ENCODE data around the gene REXO4. TPM values are rescaled to one million over a fixed set of nuclear protein-coding genes. Genes with fewer than 3 reads are reported as not detected.
"Not testable (repeated sequence)": the region's sequence is repeated elsewhere in the genome, so short reads cannot be mapped to it uniquely, and the experiment has no call there.

REXO4 gene
- polyA plus RNA-seq, 1 donor (not counting 4 experiments of a cell fraction or from before 2014, with no cell fraction given), result 21.5 TPM

- Histone ChIP-seq H3K27ac (ENCODE audit: control insufficient read depth, insufficient read depth, low read length) (no peak overlapping the region), H3K4me2 (ENCODE audit: control insufficient read depth, extremely low read depth, insufficient read depth, low read depth, low read length) (no peak overlapping the region), H3K4me3 (ENCODE audit: control insufficient read depth in 2 of 3, extremely low read depth in 1 of 3, insufficient read depth in 2 of 3, low read depth in 1 of 3, low read length in 3 of 3) (no peak overlapping the region), H3K9me3 (ENCODE audit: control insufficient read depth, low read depth, low read length) (no peaks in the 10 kb centered on the region), H2AFZ (ENCODE audit: control insufficient read depth, low read length) (no peak overlapping the region), H3K27me3 (ENCODE audit: control insufficient read depth, extremely low read depth, insufficient read depth, low read length) (peaks cover 12% of the 10 kb centered on the region), H3K79me2 (ENCODE audit: control insufficient read depth, insufficient read depth, low read length) (no peaks in the 10 kb centered on the region), H4K20me1 (ENCODE audit: control insufficient read depth, extremely low read depth, insufficient read depth, low read length) (no peaks in the 10 kb centered on the region), H3K9ac (ENCODE audit: control insufficient read depth, extremely low read depth, insufficient read depth, low read length) (no peak overlapping the region), H3K9me1 (ENCODE audit: control insufficient read depth, extremely low read depth, insufficient read depth, low read length) (no peaks in the 10 kb centered on the region), H3K36me3 (ENCODE audit: control insufficient read depth in 2 of 2, extremely low read depth in 1 of 2, insufficient read depth in 2 of 2, low read length in 2 of 2) (no peaks in the 10 kb centered on the region), H3K4me1 (ENCODE audit: control insufficient read depth, extremely low read depth, insufficient read depth, low read length) (peaks cover 3% of the 10 kb centered on the region)
- FAIRE-seq (no peak), DNase-seq (ENCODE audit: low read depth, low spot score) (no peak)
- no peak for TF ChIP-seq EZH2 (IDR thresholded peaks at IDR 0.05; ENCODE audit: low read length)
- TF ChIP-seq, protein P1, sequence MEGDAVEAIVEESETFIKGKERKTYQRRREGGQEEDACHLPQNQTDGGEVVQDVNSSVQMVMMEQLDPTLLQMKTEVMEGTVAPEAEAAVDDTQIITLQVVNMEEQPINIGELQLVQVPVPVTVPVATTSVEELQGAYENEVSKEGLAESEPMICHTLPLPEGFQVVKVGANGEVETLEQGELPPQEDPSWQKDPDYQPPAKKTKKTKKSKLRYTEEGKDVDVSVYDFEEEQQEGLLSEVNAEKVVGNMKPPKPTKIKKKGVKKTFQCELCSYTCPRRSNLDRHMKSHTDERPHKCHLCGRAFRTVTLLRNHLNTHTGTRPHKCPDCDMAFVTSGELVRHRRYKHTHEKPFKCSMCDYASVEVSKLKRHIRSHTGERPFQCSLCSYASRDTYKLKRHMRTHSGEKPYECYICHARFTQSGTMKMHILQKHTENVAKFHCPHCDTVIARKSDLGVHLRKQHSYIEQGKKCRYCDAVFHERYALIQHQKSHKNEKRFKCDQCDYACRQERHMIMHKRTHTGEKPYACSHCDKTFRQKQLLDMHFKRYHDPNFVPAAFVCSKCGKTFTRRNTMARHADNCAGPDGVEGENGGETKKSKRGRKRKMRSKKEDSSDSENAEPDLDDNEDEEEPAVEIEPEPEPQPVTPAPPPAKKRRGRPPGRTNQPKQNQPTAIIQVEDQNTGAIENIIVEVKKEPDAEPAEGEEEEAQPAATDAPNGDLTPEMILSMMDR (optimal IDR thresholded peaks at IDR 0.05 in 1 of 3, IDR thresholded peaks at IDR 0.05 in 1 of 3, conservative IDR thresholded peaks at IDR 0.05 in 1 of 3; ENCODE audit: extremely low read depth in 1 of 3, insufficient read depth in 2 of 3, low read length in 3 of 3), result no peak
- dilution Hi-C loops (cut with MboI; ENCODE audit: extremely low pct_ligation_motif_present, low sequenced_read_pairs), result no loop called here
Observed at GRCh38 chr9:133453651-133454050, 35.8 kb upstream of the REXO4 start.

DNA sequence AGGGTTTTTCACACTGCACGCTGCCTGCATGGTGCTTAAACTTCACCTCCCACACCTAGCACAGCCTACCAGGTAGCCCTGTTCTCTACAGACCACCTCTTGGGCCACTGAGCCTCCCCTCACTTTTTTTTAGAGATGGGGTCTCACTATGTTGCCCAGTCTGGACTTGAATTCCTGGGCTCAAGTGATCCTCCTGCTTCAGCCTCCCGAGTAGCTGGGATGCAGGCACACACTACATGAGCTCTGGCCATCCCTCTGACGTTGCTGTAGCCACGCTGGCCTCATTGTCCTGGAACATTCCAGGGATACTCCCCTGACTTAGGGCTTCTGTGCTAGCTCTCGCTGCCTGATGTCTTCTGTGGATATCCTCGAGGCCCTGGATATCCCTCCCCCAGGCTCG lies 34.8 kb upstream of the REXO4 start:
- TF ChIP-seq, protein P1 (optimal IDR thresholded peaks at IDR 0.05 in 1 of 3, IDR thresholded peaks at IDR 0.05 in 1 of 3, conservative IDR thresholded peaks at IDR 0.05 in 1 of 3; ENCODE audit: extremely low read depth in 1 of 3, insufficient read depth in 2 of 3, low read length in 3 of 3), result no peak
- no peak for TF ChIP-seq EZH2 (IDR thresholded peaks at IDR 0.05; ENCODE audit: low read length)
- H3K27ac ChIP-seq (ENCODE audit: control insufficient read depth, insufficient read depth, low read length), result no peak overlapping the region
- H3K9me3 ChIP-seq (ENCODE audit: control insufficient read depth, low read depth, low read length), result no peaks in the 10 kb centered on the region
- H2AFZ ChIP-seq (ENCODE audit: control insufficient read depth, low read length), result no peak overlapping the region
- H3K9me1 ChIP-seq (ENCODE audit: control insufficient read depth, extremely low read depth, insufficient read depth, low read length), result no peaks in the 10 kb centered on the region
- FAIRE-seq (no peak), DNase-seq (ENCODE audit: low read depth, low spot score) (no peak)
- no peaks in the 10 kb centered on the region for H4K20me1 ChIP-seq (ENCODE audit: control insufficient read depth, extremely low read depth, insufficient read depth, low read length)
- H3K36me3 ChIP-seq (ENCODE audit: control insufficient read depth in 2 of 2, extremely low read depth in 1 of 2, insufficient read depth in 2 of 2, low read length in 2 of 2), result no peaks in the 10 kb centered on the region
- H3K9ac ChIP-seq (ENCODE audit: control insufficient read depth, extremely low read depth, insufficient read depth, low read length), result no peak overlapping the region
- H3K4me2 ChIP-seq (ENCODE audit: control insufficient read depth, extremely low read depth, insufficient read depth, low read depth, low read length), result no peak overlapping the region
- dilution Hi-C loops (cut with MboI; ENCODE audit: extremely low pct_ligation_motif_present, low sequenced_read_pairs), result no loop called here
- H3K4me1 ChIP-seq (ENCODE audit: control insufficient read depth, extremely low read depth, insufficient read depth, low read length), result peaks cover 3% of the 10 kb centered on the region
- no peaks in the 10 kb centered on the region for H3K79me2 ChIP-seq (ENCODE audit: control insufficient read depth, insufficient read depth, low read length)
- no peak overlapping the region for H3K4me3 ChIP-seq (ENCODE audit: control insufficient read depth in 2 of 3, extremely low read depth in 1 of 3, insufficient read depth in 2 of 3, low read depth in 1 of 3, low read length in 3 of 3)
- H3K27me3 ChIP-seq (ENCODE audit: control insufficient read depth, extremely low read depth, insufficient read depth, low read length), result peaks cover 15% of the 10 kb centered on the region

DNA sequence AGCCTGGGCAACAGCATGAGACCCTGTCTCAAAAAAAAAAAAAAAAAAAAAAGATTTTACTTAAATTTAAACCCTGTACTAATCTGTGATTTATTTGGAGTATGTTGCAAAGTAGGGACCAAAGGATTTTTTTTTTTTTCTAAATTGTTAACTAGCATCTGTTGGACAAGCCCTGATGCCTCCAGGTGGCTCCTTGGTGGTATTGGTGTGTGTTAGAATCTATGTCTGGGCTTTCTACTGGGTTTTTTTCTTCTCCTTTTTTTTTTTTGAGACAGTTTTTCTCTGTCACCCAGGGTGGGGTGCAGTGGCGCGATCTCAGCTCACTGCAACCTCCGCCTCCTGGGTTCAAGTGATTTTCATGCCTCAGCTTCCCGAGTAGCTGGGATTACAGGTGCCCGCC lies 34.1 kb upstream of the REXO4 start:
- H3K79me2 ChIP-seq (ENCODE audit: control insufficient read depth, insufficient read depth, low read length); H3K4me3 ChIP-seq (ENCODE audit: control insufficient read depth in 2 of 3, extremely low read depth in 1 of 3, insufficient read depth in 2 of 3, low read depth in 1 of 3, low read length in 3 of 3); H3K9me1 ChIP-seq (ENCODE audit: control insufficient read depth, extremely low read depth, insufficient read depth, low read length); H3K36me3 ChIP-seq (ENCODE audit: control insufficient read depth in 2 of 2, extremely low read depth in 1 of 2, insufficient read depth in 2 of 2, low read length in 2 of 2); DNase-seq (ENCODE audit: low read depth, low spot score); H3K9ac ChIP-seq (ENCODE audit: control insufficient read depth, extremely low read depth, insufficient read depth, low read length); H3K4me2 ChIP-seq (ENCODE audit: control insufficient read depth, extremely low read depth, insufficient read depth, low read depth, low read length); H3K9me3 ChIP-seq (ENCODE audit: control insufficient read depth, low read depth, low read length); H3K4me1 ChIP-seq (ENCODE audit: control insufficient read depth, extremely low read depth, insufficient read depth, low read length); FAIRE-seq; H4K20me1 ChIP-seq (ENCODE audit: control insufficient read depth, extremely low read depth, insufficient read depth, low read length); dilution Hi-C loops (cut with MboI; ENCODE audit: extremely low pct_ligation_motif_present, low sequenced_read_pairs); H2AFZ ChIP-seq (ENCODE audit: control insufficient read depth, low read length); H3K27ac ChIP-seq (ENCODE audit: control insufficient read depth, insufficient read depth, low read length): not testable (repeated sequence)
- H3K27me3 ChIP-seq (ENCODE audit: control insufficient read depth, extremely low read depth, insufficient read depth, low read length), result peaks cover 15% of the 10 kb centered on the region
